Ascending aorta (tissue), 2 donors: ENCODE results near the gene HOXB6. TPM values are rescaled to one million over a fixed set of nuclear protein-coding genes. Genes with fewer than 3 reads are reported as not detected.

Experiments
- DNase-seq, 2 donors: peaks; one replicate each; pipeline ENCODE4 v3.0.0-alpha.2; 2019; ENCODE audit warnings: low spot score in 2 of 2
- H3K27ac ChIP-seq, 2 donors: fragments of 200-600 bp; sonication (generic); one replicate each; pipeline ENCODE4 v1.5.1; 2016 to 2017; ENCODE audit warnings: mild to moderate bottlenecking in 1 of 2
- H3K27me3 ChIP-seq: fragments of 200-600 bp; sonication (generic); one replicate; pipeline ENCODE4 v1.5.1; 2017
- H3K36me3 ChIP-seq, 2 donors: fragments of 200-600 bp; sonication (generic); one replicate each; pipeline ENCODE4 v1.5.1; 2016
- H3K4me1 ChIP-seq, 2 donors: fragments of 200-600 bp; sonication (generic); one replicate each; pipeline ENCODE4 v1.5.1; 2016 to 2017; ENCODE audit warnings: mild to moderate bottlenecking in 1 of 2
- H3K4me3 ChIP-seq, 2 donors: fragments of 200-600 bp; sonication (generic); one replicate each; pipeline ENCODE4 v1.5.1; 2016 to 2017; ENCODE audit warnings: mild to moderate bottlenecking in 1 of 2
- H3K9me3 ChIP-seq, 2 donors: fragments of 200-600 bp; sonication (generic); one replicate each; pipeline ENCODE4 v1.5.1; 2016
- CTCF ChIP-seq, 3 experiments: fragments of 200-600 bp in 2 of 3; fragments of 450-650 bp in 1 of 3; sonication (generic) in 2 of 3; IDR thresholded peaks; one replicate each; pipeline ENCODE4 v1.5.1; 2016 to 2019; ENCODE audit warnings: antibody characterized with exemption in 3 of 3, mild to moderate bottlenecking in 1 of 3, moderate library complexity in 1 of 3
- intact Hi-C: fragments of 100-400 bp; cut with DNase I; formaldehyde crosslinking; loops from one replicate; pipeline ENCODE4 v1.15.1; 2023
- total RNA-seq: library from RNA; depleted of rRNA; stranded (reverse); fragments of >200 nt; gene quantifications from one replicate; pipeline ENCODE4 v1.1.0, GENCODE V29; 2016

The HOXB6 gene
- total RNA-seq, 1 donor from 2014 or later, result 5.1 TPM

GRCh38 chr17:48624544-48625494, 20.0 kb upstream of the HOXB6 start:
- Histone ChIP-seq H3K9me3 (no peaks in the 10 kb centered on the region), H3K27ac (no peak overlapping the region), H3K4me3 (peak overlapping the region; percentile 35 to 60), H3K36me3 (no peaks in the 10 kb centered on the region), H3K4me1 (peaks cover 15 to 21% of the 10 kb centered on the region in 2 donors), H3K27me3 (peaks cover 29% of the 10 kb centered on the region)
- no peak for DNase-seq
- TF ChIP-seq CTCF (IDR thresholded peaks at IDR 0.05), result no peak
- intact Hi-C loops, result no loop called here

- Histone ChIP-seq H3K36me3 (no peaks in the 10 kb centered on the region), H3K4me1 (peaks cover 15 to 21% of the 10 kb centered on the region in 2 donors), H3K4me3 (no peak overlapping the region), H3K9me3 (no peaks in the 10 kb centered on the region), H3K27ac (no peak overlapping the region), H3K27me3 (peaks cover 29% of the 10 kb centered on the region)
- DNase-seq, result no peak
- intact Hi-C loops, result no loop called here
- TF ChIP-seq CTCF (IDR thresholded peaks at IDR 0.05), result no peak
These were observed 19.3 kb upstream of the HOXB6 start for GRCh38 chr17:48624118-48624517.

GRCh38 chr17:48623583-48623982, 18.8 kb upstream of the HOXB6 start:
- no peak for DNase-seq
- TF ChIP-seq CTCF (IDR thresholded peaks at IDR 0.05), result no peak
- H3K9me3 ChIP-seq, result no peaks in the 10 kb centered on the region
- no peaks in the 10 kb centered on the region for H3K36me3 ChIP-seq
- intact Hi-C loops, result no loop called here
- peaks cover 29% of the 10 kb centered on the region for H3K27me3 ChIP-seq
- H3K4me3 ChIP-seq, result no peak overlapping the region
- peaks cover 15 to 21% of the 10 kb centered on the region in 2 donors for H3K4me1 ChIP-seq
- H3K27ac ChIP-seq, result no peak overlapping the region

GRCh38 chr17:48622857-48623256, 18.1 kb upstream of the HOXB6 start:
- intact Hi-C loops, result no loop called here
- Histone ChIP-seq H3K4me3 (no peak overlapping the region), H3K27me3 (peaks cover 34% of the 10 kb centered on the region), H3K4me1 (peaks cover 18 to 26% of the 10 kb centered on the region in 2 donors), H3K27ac (no peak overlapping the region), H3K36me3 (no peaks in the 10 kb centered on the region), H3K9me3 (no peaks in the 10 kb centered on the region)
- no peak for TF ChIP-seq CTCF (IDR thresholded peaks at IDR 0.05)
- DNase-seq, result no peak

- Histone ChIP-seq H3K4me1 (peaks cover 19 to 27% of the 10 kb centered on the region in 2 donors), H3K36me3 (no peaks in the 10 kb centered on the region), H3K4me3 (no peak overlapping the region), H3K27me3 (peaks cover 32% of the 10 kb centered on the region), H3K9me3 (no peaks in the 10 kb centered on the region), H3K27ac (no peak overlapping the region)
- no peak for TF ChIP-seq CTCF (IDR thresholded peaks at IDR 0.05)
- intact Hi-C loops, result no loop called here
- DNase-seq, result no peak
These were observed 16.9 kb upstream of the HOXB6 start for GRCh38 chr17:48621410-48622392.
